Lower lobe of right lung (tissue), 2 donors: ENCODE measurements around the gene PTGDR. TPM values are rescaled to one million over a fixed set of nuclear protein-coding genes. Genes with fewer than 3 reads are reported as not detected.

Experiments used
- ATAC-seq, 2 donors: fragments of 200-7000 bp; cut with Tn5 transposase; one replicate each; pipeline ENCODE4 v1.9.1; 2020 to 2022; ENCODE audit warnings: mild to moderate bottlenecking in 2 of 2, moderate library complexity in 2 of 2
- DNase-seq: peaks from one replicate; pipeline ENCODE4 v3.0.0-alpha.2; 2020
- H3K27ac ChIP-seq: fragments of 200-600 bp; one replicate; pipeline ENCODE4 v1.8.0; 2022
- H3K27me3 ChIP-seq: fragments of 200-600 bp; one replicate; pipeline ENCODE4 v1.8.0; 2022; ENCODE audit warnings: low read depth
- H3K36me3 ChIP-seq: fragments of 200-600 bp; one replicate; pipeline ENCODE4 v1.8.0; 2022; ENCODE audit warnings: mild to moderate bottlenecking
- H3K4me1 ChIP-seq: fragments of 200-600 bp; one replicate; pipeline ENCODE4 v1.8.0; 2022
- H3K4me3 ChIP-seq: fragments of 200-600 bp; one replicate; pipeline ENCODE4 v1.8.0; 2022; ENCODE audit warnings: mild to moderate bottlenecking
- H3K9me3 ChIP-seq: fragments of 200-600 bp; one replicate; pipeline ENCODE4 v1.8.0; 2022
- intact Hi-C: fragments of 100-400 bp; cut with DNase I; formaldehyde crosslinking; loops from one replicate; pipeline ENCODE4 v1.11.0; 2022
- total RNA-seq: library from RNA; stranded (reverse); fragmentation: NEBNext Ultra II Directional; extraction: Animal tissue kit (Norgen Biotek cat#: 25700); gene quantifications from one replicate; pipeline ENCODE4 v1.2.1, GENCODE V29; 2021
- TF ChIP-seq, protein P1 (sequence below): fragments of 200-600 bp; IDR thresholded peaks from one replicate; pipeline ENCODE4 v1.8.0; 2022; ENCODE audit warnings: antibody characterized with exemption, mild to moderate bottlenecking
- donor health status: DM: no; HTN: yes; CAD: no; lungs with severe emphysema.

Gene PTGDR
- total RNA-seq, 1 donor from 2014 or later: 2.2 TPM

DNA sequence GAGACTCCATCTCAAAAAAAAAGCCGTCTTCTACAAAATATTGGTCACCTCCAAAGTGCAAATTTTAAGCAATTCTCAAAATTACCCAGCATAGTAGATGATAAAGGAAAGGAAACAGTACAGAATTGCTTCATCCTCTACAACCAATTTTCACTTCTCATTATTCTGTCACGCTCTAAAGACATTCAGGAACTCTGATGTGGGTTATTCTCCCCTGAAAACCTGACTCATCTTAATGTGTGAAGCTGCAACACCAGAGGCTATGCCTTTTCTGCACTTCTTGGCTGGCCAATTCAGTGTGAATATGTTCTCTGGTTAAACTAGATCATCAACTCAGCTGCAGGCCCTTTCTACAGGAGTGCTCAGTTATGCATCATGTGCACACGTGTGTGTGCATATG is 57.6 kb downstream of the PTGDR start:
- DNase-seq (no peak), ATAC-seq (peak; percentile 58 to 81)
- TF ChIP-seq, protein P1, sequence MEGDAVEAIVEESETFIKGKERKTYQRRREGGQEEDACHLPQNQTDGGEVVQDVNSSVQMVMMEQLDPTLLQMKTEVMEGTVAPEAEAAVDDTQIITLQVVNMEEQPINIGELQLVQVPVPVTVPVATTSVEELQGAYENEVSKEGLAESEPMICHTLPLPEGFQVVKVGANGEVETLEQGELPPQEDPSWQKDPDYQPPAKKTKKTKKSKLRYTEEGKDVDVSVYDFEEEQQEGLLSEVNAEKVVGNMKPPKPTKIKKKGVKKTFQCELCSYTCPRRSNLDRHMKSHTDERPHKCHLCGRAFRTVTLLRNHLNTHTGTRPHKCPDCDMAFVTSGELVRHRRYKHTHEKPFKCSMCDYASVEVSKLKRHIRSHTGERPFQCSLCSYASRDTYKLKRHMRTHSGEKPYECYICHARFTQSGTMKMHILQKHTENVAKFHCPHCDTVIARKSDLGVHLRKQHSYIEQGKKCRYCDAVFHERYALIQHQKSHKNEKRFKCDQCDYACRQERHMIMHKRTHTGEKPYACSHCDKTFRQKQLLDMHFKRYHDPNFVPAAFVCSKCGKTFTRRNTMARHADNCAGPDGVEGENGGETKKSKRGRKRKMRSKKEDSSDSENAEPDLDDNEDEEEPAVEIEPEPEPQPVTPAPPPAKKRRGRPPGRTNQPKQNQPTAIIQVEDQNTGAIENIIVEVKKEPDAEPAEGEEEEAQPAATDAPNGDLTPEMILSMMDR: no peak
- H3K27ac ChIP-seq: no peak overlapping the region
- intact Hi-C loops: no loop called here
- H3K9me3 ChIP-seq: no peaks in the 10 kb centered on the region
- no peak overlapping the region for H3K4me3 ChIP-seq
- H3K36me3 ChIP-seq: no peaks in the 10 kb centered on the region
- H3K4me1 ChIP-seq: peaks cover 14% of the 10 kb centered on the region
- H3K27me3 ChIP-seq: no peaks in the 10 kb centered on the region

DNA sequence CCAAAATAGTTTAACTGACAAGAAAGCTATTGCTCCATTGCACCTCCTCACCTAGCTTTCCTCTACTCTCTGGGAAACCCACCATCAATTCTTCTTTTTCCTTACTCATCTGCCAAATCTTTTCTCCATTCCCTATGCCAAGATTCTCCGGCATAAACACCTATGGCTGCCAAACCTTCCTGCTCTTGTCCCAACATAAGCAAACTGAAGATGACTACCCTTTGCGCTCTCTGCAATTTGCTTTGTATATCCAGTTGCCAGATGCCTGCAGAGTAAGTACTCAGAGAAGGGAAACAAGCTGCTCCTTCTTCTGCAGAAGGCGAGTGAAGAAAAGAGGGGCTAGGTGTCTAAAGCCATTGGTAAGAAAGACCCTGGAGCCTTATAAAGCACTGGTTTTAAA is 58.1 kb downstream of the PTGDR start:
- no peaks in the 10 kb centered on the region for H3K9me3 ChIP-seq
- intact Hi-C loops: no loop called here
- TF ChIP-seq, protein P1: no peak
- DNase-seq (no peak), ATAC-seq (no peak)
- no peak overlapping the region for H3K27ac ChIP-seq
- H3K27me3 ChIP-seq: no peaks in the 10 kb centered on the region
- H3K4me1 ChIP-seq: peaks cover 14% of the 10 kb centered on the region
- H3K4me3 ChIP-seq: no peak overlapping the region
- no peaks in the 10 kb centered on the region for H3K36me3 ChIP-seq

Other genes starting within 250 kb of the PTGDR start
- 14.6 TPM for gene NID2, start 198.6 kb upstream of the PTGDR start, total RNA-seq
- gene PTGER2, start 46.6 kb downstream of the PTGDR start, total RNA-seq: 6.2 TPM